K562 (cell line): ENCODE measurements around the gene ZBTB16. TPM values are rescaled to one million over a fixed set of nuclear protein-coding genes. Genes with fewer than 3 reads are reported as not detected.

Experiments
- ATAC-seq: fragments of 200-7000 bp; cut with Tn5 transposase; 3 replicates; pipeline ENCODE4 v1.9.1; 2020; ENCODE audit warnings: moderate library complexity
- BruUV-seq: library from RNA; stranded (reverse); fragments of 400-500 nt; replicated peaks from 2 replicates; lab custom pipeline; 2021; lab: Mats Ljungman, UMichigan
- CTCF ChIA-PET: fragments of 300-600 bp; formaldehyde crosslinking; extraction: SDS; loops from one replicate; lab custom pipeline; 2021; ENCODE audit warnings: low intra/inter-chr PET ratio; lab: Yijun Ruan, JAX
- POLR2A ChIA-PET: fragments of 300-600, 350-650 bp; sonication (Branson Sonifier 250); formaldehyde crosslinking; extraction: SDS; loops from one replicate; lab custom pipeline; 2021; ENCODE audit warnings: antibody characterized with exemption, inconsistent platforms; lab: Yijun Ruan, JAX
- DNase-seq, 4 experiments: peaks; one replicate each; pipeline versions ENCODE4 v3.0.0 to v3.0.0-alpha.2; 2011 to 2018; ENCODE audit warnings: low spot score in 3 of 4, mixed read lengths in 3 of 4; ENCODE audit errors: extremely low read depth in 1 of 4
- FAIRE-seq: peaks from 2 replicates; lab custom pipeline; 2011; peaks lifted over from hg19 to GRCh38; lab: Jason Lieb, UNC
- H2AFZ ChIP-seq: 2 replicates; pipeline ENCODE4 v1.6.0; 2011; ENCODE audit warnings: low read depth, low read length, control low read depth, inconsistent platforms
- H3K27ac ChIP-seq: fragments of 200-600 bp; 3 replicates; pipeline ENCODE4 v1.8.0; 2011; ENCODE audit warnings: low read depth, mild to moderate bottlenecking, control low read depth, inconsistent platforms, low read length, moderate library complexity, mixed read lengths; ENCODE audit errors: extremely low read depth
- H3K27me3 ChIP-seq, 2 experiments: fragments of 300-600 bp in 1 of 2; 2 replicates in 1 of 2; 3 replicates in 1 of 2; pipeline versions ENCODE4 v1.6.0 to v1.8.0; 2011; ENCODE audit warnings: inconsistent platforms in 2 of 2, low read length in 2 of 2, mild to moderate bottlenecking in 1 of 2, mixed read lengths in 1 of 2, moderate library complexity in 1 of 2; ENCODE audit not compliant: control insufficient read depth in 2 of 2, insufficient read depth in 2 of 2
- H3K36me3 ChIP-seq: fragments of 300-600 bp; 3 replicates; pipeline ENCODE4 v1.8.0; 2011; ENCODE audit warnings: mild to moderate bottlenecking, low read length, inconsistent platforms; ENCODE audit not compliant: control insufficient read depth, insufficient read depth
- H3K4me1 ChIP-seq, 2 experiments: fragments of 200-600 bp in 1 of 2; replicated peaks in 1 of 2; 2 replicates in 1 of 2; 3 replicates in 1 of 2; pipeline versions ENCODE4 v1.5.1 to v1.8.0; 2011; ENCODE audit warnings: inconsistent platforms in 2 of 2, low read length in 2 of 2, mild to moderate bottlenecking in 1 of 2, mixed read lengths in 1 of 2, moderate library complexity in 1 of 2; ENCODE audit not compliant: control insufficient read depth in 2 of 2, insufficient read depth in 2 of 2
- H3K4me2 ChIP-seq: 2 replicates; pipeline ENCODE4 v1.6.1; 2011; ENCODE audit warnings: low read length, control low read depth, inconsistent platforms, mixed read lengths; ENCODE audit not compliant: insufficient read depth
- H3K4me3 ChIP-seq: fragments of 200-600 bp; sonication (generic), shearing (Covaris generic); 2 replicates; pipeline ENCODE4 v1.5.1; 2016; ENCODE audit warnings: control low read depth, inconsistent platforms
- H3K79me2 ChIP-seq: fragments of 200-600 bp; 3 replicates; pipeline ENCODE4 v1.8.0; 2011; ENCODE audit warnings: low read length, inconsistent platforms; ENCODE audit not compliant: control insufficient read depth, insufficient read depth
- H3K9ac ChIP-seq, 2 experiments: 2 replicates each; pipeline versions ENCODE4 v1.6.0 to v1.6.1; 2011; ENCODE audit warnings: low read depth in 2 of 2, low read length in 2 of 2, control low read depth in 1 of 2, inconsistent platforms in 1 of 2, mild to moderate bottlenecking in 1 of 2, mixed read lengths in 1 of 2; ENCODE audit not compliant: insufficient read depth in 1 of 2
- H3K9me1 ChIP-seq: one replicate; pipeline ENCODE4 v1.6.0; 2011; ENCODE audit warnings: inconsistent platforms, mild to moderate bottlenecking, low read length, moderate library complexity; ENCODE audit not compliant: control insufficient read depth, insufficient read depth
- H3K9me3 ChIP-seq: replicated peaks from 2 replicates; pipeline ENCODE4 v1.5.1; 2011; ENCODE audit warnings: low read depth, low read length, inconsistent platforms; ENCODE audit not compliant: control insufficient read depth, insufficient read depth
- H4K20me1 ChIP-seq: replicated peaks from 2 replicates; pipeline ENCODE4 v1.6.1; 2011; ENCODE audit warnings: low read length, inconsistent platforms, mixed read lengths; ENCODE audit not compliant: control insufficient read depth, insufficient read depth
- CCAR2 ChIP-seq: fragments of 200-400 bp; formaldehyde crosslinking; IDR thresholded peaks from 2 replicates; pipeline ENCODE4 v1.6.1; 2017; ENCODE audit warnings: mild to moderate bottlenecking, low read depth, low read length
- CEBPB ChIP-seq: fragments of 450-650 bp; IDR thresholded peaks from 2 replicates; pipeline ENCODE4 v1.6.1; 2016; ENCODE audit warnings: missing genetic modification characterization, missing compliant biosample characterization
- DDX20 ChIP-seq: fragments of 450-650 bp; IDR thresholded peaks from 2 replicates; pipeline ENCODE4 v1.6.1; 2016; ENCODE audit warnings: missing genetic modification characterization, low read depth, mild to moderate bottlenecking, missing compliant biosample characterization, moderate library complexity
- GATAD2B ChIP-seq: fragments of 450-650 bp; IDR thresholded peaks from 2 replicates; pipeline ENCODE4 v1.6.1; 2017; ENCODE audit warnings: mild to moderate bottlenecking, borderline replicate concordance
- IRF2 ChIP-seq: sonication (generic); formaldehyde crosslinking; IDR thresholded peaks from 2 replicates; pipeline ENCODE4 v1.8.1; 2022; ENCODE audit warnings: mild to moderate bottlenecking, missing genetic modification reagents
- MAFF ChIP-seq: IDR thresholded peaks from 2 replicates; pipeline ENCODE4 v1.6.1; 2012; ENCODE audit warnings: low read length, improper control_type of control experiment
- NCOA1 ChIP-seq: fragments of 450-650 bp; IDR thresholded peaks from 2 replicates; pipeline ENCODE4 v1.6.1; 2016; ENCODE audit warnings: low read depth
- NFIX ChIP-seq: fragments of 250-450 bp; sonication (Bioruptor Pico); IDR thresholded peaks from 2 replicates; pipeline ENCODE4 v1.4.0; 2020; ENCODE audit warnings: low read depth, mild to moderate bottlenecking, moderate library complexity
- RBM34 ChIP-seq: fragments of 200-400 bp; formaldehyde crosslinking; IDR thresholded peaks from 2 replicates; pipeline ENCODE4 v1.6.1; 2018; ENCODE audit warnings: low read length, borderline replicate concordance; ENCODE audit not compliant: insufficient read depth
- TFAP4 ChIP-seq: sonication (generic); formaldehyde crosslinking; IDR thresholded peaks from 2 replicates; pipeline ENCODE4 v1.8.0; 2022; ENCODE audit warnings: missing genetic modification reagents, mild to moderate bottlenecking, moderate library complexity, borderline replicate concordance
- ZBTB9 ChIP-seq: fragments of 450-650 bp; formaldehyde crosslinking; IDR thresholded peaks from 2 replicates; pipeline ENCODE4 v1.4.0; 2020; ENCODE audit warnings: mild to moderate bottlenecking, moderate library complexity
- ZNF121 ChIP-seq: sonication (generic); formaldehyde crosslinking; conservative IDR thresholded peaks from 2 replicates; pipeline ENCODE4 v1.8.0; 2022; ENCODE audit warnings: missing genetic modification reagents
- ZNF408 ChIP-seq: fragments of 250-450 bp; sonication (Bioruptor Pico); IDR thresholded peaks from 2 replicates; pipeline ENCODE4 v1.4.0; 2020; ENCODE audit warnings: low read depth, mild to moderate bottlenecking, moderate library complexity
- ZNF431 ChIP-seq: sonication (generic); formaldehyde crosslinking; IDR thresholded peaks from 2 replicates; pipeline ENCODE4 v1.8.0; 2022; ENCODE audit warnings: mild to moderate bottlenecking, missing genetic modification reagents
- ZNF76 ChIP-seq: fragments of 250-450 bp; sonication (Bioruptor Pico); IDR thresholded peaks from 2 replicates; pipeline ENCODE4 v1.4.0; 2020; ENCODE audit warnings: mild to moderate bottlenecking, moderate library complexity, borderline replicate concordance
- WGBS: fragments of 100-300 bp; shearing (Covaris generic); methylation state at CpG from one replicate; pipeline ENCODE4 v1.1.6; 2016; ENCODE audit warnings: low coverage, mixed read lengths; ENCODE audit not compliant: insufficient coverage; ENCODE audit errors: missing lambda C conversion rate; 5-methylcytosine and 5-hydroxymethylcytosine counted together
- in situ Hi-C: fragments of 300-500 bp; cut with MboI; formaldehyde crosslinking; loops from 4 replicates; pipeline ENCODE4 v1.15.0; 2018; ENCODE audit warnings: inconsistent platforms, mixed read lengths
- intact Hi-C: fragments of 100-400 bp; cut with micrococcal nuclease; formaldehyde crosslinking; loops from 2 replicates; pipeline ENCODE4 v1.14.2; 2022
- polyA plus RNA-seq, 8 experiments: library from polyadenylated mRNA; depleted of rRNA in 4 of 8; stranded (reverse) in 5 of 8; unstranded in 3 of 8; fragments of >200 nt; fragmentation: Nextera tagmentation in 2 of 8; fragmentation: Illumina TruSeq in 1 of 8; extraction: Ambion mirVana in 2 of 8; extraction: Trizol in 1 of 8; gene quantifications; 2 replicates each; pipeline versions ENCODE4 v1.2.1 to v1.2.3, GENCODE V29; 2011 to 2014; ENCODE audit warnings: inconsistent platforms in 1 of 8, missing spikeins in 1 of 8
- total RNA-seq, 7 experiments: library from RNA; depleted of rRNA in 6 of 7; stranded (reverse); fragments of >200 nt in 6 of 7; fragmentation: Illumina TruSeq in 2 of 7; extraction: Trizol in 2 of 7; gene quantifications; 2 replicates each; pipeline versions ENCODE4 v1.2.1 to v1.2.3, GENCODE V29; 2011 to 2021; ENCODE audit warnings: low replicate concordance in 1 of 7
- TF ChIP-seq, protein P1 (sequence below): fragments of 150-350 bp; IDR thresholded peaks from 2 replicates; pipeline ENCODE4 v1.6.1; 2014; ENCODE audit warnings: low read depth, mild to moderate bottlenecking, low read length, borderline replicate concordance

Gene ZBTB16
- total and polyA plus RNA-seq, 9 of the 15 experiments (the other 6 are each of a cell fraction or from before 2014, with no cell fraction given): 0.06 to 0.40 (median 0.24) TPM; not detected in 4

GRCh38 chr11:114058871-114059277, 637 bp upstream of the ZBTB16 start:
- in situ Hi-C loops: no loop called here

More at GRCh38 chr11:114058871-114059277, 637 bp upstream of the ZBTB16 start:
- Histone ChIP-seq H3K36me3 (no peaks in the 10 kb centered on the region), H3K27ac (no peak overlapping the region), H4K20me1 (peaks cover 5% of the 10 kb centered on the region; the same call in 1 of the 2 replicates), H3K9ac (no peak overlapping the region), H3K4me3 (no peak overlapping the region), H3K4me2 (no peak overlapping the region), H2AFZ (no peak overlapping the region), H3K9me3 (no peaks in the 10 kb centered on the region), H3K4me1 (peaks cover 0 to 21% of the 10 kb centered on the region in 2 experiments; a peak in 3 of 5 replicates), H3K79me2 (no peaks in the 10 kb centered on the region), H3K9me1 (no peaks in the 10 kb centered on the region), H3K27me3 (peaks cover 46 to 61% of the 10 kb centered on the region in 2 experiments)
- DNase-seq: no peak
- no TSS peak for BruUV-seq
- intact Hi-C loops: no loop called here
- 39% methylated on average over 22 of the region's 25 CpGs for WGBS
- CTCF ChIA-PET: no interaction called here
- TF ChIP-seq NFIX (CRISPR knock-in tag) (no peak), TFAP4 (no peak), ZNF431 (no peak), ZNF76 (CRISPR knock-in tag) (no peak), GATAD2B (no peak), RBM34 (no peak), CCAR2 (no peak), MAFF (no peak), DDX20 (tag) (no peak), ZNF408 (CRISPR knock-in tag) (no peak), ZBTB9 (CRISPR knock-in tag) (no peak), IRF2 (CRISPR knock-in tag) (no peak), CEBPB (tag) (no peak), ZNF121 (CRISPR knock-in tag) (no peak), NCOA1 (no peak)
- TF ChIP-seq, protein P1, sequence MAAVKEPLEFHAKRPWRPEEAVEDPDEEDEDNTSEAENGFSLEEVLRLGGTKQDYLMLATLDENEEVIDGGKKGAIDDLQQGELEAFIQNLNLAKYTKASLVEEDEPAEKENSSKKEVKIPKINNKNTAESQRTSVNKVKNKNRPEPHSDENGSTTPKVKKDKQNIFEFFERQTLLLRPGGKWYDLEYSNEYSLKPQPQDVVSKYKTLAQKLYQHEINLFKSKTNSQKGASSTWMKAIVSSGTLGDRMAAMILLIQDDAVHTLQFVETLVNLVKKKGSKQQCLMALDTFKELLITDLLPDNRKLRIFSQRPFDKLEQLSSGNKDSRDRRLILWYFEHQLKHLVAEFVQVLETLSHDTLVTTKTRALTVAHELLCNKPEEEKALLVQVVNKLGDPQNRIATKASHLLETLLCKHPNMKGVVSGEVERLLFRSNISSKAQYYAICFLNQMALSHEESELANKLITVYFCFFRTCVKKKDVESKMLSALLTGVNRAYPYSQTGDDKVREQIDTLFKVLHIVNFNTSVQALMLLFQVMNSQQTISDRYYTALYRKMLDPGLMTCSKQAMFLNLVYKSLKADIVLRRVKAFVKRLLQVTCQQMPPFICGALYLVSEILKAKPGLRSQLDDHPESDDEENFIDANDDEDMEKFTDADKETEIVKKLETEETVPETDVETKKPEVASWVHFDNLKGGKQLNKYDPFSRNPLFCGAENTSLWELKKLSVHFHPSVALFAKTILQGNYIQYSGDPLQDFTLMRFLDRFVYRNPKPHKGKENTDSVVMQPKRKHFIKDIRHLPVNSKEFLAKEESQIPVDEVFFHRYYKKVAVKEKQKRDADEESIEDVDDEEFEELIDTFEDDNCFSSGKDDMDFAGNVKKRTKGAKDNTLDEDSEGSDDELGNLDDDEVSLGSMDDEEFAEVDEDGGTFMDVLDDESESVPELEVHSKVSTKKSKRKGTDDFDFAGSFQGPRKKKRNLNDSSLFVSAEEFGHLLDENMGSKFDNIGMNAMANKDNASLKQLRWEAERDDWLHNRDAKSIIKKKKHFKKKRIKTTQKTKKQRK: no peak
- no peak for FAIRE-seq
- POLR2A ChIA-PET: no interaction called here
- ATAC-seq: no peak
